DMS79 (cell line): ENCODE data around the gene GAREM2.

Experiments used
- DNase-seq: peaks from one replicate; lab custom pipeline; 2025; lab: John Stamatoyannopoulos, UW

GAREM2 gene

GRCh38 chr2:26187537-26188104 is 14.7 kb downstream of the GAREM2 start:
- no peak for DNase-seq

GRCh38 chr2:26189123-26189522 is 16.2 kb downstream of the GAREM2 start:
- DNase-seq: no peak

DNA sequence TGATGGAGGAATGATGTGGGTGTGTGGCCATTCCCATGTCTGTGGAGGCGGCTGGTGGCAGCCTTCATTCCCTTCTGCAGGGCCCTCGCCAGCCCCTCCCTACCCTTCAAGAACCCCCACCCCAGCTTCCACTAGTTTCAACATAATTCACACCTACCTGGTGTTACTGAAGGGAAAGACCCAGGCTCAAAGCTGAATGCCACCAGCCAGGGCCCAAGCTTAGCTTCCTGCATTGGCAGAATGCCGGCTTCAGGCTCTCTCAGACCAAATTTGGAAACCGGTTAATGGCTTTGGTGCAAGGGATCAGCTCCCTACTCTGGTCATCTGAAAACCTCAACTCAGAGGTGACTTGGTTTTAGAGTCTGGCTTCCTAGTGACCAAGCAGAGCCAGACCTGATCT is 16.9 kb downstream of the GAREM2 start:
- no peak for DNase-seq

- no peak for DNase-seq
These were observed 17.5 kb downstream of the GAREM2 start for GRCh38 chr2:26190369-26190768.

GRCh38 chr2:26191316-26192159 is 18.6 kb downstream of the GAREM2 start:
- no peak for DNase-seq

GRCh38 chr2:26193578-26194231 is 20.8 kb downstream of the GAREM2 start:
- no peak for DNase-seq

DNA sequence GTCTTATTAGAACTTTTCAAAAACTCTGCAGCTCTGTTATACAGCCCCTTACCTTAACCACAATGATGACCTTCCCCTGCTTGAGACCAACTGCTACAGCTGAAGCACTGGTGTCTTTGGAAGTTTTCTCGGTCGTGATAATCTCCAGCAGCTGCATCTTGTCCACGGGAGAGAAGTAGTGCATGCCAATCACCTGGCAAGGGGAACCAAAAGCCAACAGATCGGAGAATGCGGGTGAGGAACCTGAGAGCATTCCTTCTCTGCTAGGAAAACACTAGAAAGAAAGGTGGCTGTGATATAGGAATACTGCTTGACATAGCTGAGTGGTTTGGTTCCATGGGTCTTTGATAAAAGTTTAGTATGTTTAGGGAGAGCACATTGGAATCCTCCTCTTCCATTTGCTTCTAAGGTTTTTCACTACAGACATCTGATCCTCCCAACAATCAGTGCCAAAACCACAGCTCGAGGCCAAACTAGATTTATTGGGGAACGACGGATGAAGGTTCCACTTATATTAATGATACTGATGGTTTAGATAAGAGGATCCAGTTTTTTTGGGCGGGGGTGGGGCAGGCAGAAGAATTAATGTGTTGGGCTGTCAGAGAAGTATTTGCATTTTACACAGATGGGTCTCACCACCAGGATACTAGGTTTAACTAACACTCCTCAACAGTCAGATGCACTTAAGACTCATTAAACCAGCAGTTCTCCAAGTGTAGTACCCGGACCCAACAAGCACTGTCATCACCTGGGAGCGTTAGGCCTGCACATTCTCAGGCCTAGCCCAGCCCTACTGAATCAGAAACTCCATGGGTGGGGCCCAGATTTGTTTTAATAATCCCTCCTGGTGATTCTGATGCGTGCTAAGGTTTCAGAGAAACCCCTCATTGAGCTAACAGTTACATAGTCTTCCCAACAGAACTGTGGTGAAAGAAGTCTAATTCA is 22.4 kb downstream of the GAREM2 start:
- DNase-seq: peak; percentile 26

- peak; percentile 64 for DNase-seq
These were observed 24.0 kb downstream of the GAREM2 start for GRCh38 chr2:26196683-26197418.

GRCh38 chr2:26197516-26197915 is 24.6 kb downstream of the GAREM2 start:
- DNase-seq: no peak

DNA sequence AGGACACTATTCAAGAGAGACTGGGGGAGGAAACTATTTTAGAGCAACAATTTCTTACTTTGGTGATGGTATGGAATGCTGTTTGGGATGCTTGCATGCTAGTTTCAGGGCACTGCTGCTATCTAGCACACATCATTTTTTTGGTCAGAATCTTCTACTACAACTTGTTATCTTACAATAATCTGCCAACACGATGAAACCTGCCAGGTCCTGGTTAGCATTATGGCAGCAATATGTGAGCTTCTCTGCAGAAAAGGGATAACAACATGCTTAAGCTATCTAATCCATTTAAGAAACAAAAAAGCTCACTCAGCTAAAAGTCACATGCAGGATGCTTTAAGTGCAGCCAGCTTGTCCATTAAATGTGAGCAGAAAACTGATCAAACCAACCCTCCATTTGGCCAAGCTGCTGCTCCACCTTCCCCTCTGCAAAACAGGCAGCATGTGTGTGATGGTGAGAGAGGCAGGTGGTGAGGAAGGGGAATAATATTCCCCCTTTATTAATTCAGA is 30.1 kb downstream of the GAREM2 start:
- no peak for DNase-seq

DNA sequence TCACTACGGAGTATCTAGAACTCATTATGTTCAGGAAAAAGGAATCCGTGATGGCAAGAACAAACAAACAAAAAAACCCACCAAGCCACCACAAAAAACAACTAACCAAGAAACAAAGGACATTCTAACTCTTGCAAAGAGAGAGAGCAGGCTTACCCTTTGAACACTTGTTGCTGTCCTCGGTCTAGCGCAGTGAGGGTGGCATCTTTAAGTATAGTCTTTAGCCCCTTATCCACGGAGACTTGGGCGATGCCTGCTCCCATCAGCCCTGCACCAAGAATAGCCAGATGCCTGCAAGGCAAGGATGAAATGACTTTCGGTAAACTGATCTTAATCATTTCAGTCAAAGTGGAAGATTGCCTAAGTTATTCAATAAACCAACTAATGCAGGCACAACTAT is 31.0 kb downstream of the GAREM2 start:
- DNase-seq: no peak

- DNase-seq: no peak
These were observed 39.1 kb downstream of the GAREM2 start for GRCh38 chr2:26212011-26212410.

- no peak for DNase-seq
These were observed 41.9 kb downstream of the GAREM2 start for GRCh38 chr2:26214759-26215158.

GRCh38 chr2:26215833-26216232 is 42.9 kb downstream of the GAREM2 start:
- no peak for DNase-seq

DNA sequence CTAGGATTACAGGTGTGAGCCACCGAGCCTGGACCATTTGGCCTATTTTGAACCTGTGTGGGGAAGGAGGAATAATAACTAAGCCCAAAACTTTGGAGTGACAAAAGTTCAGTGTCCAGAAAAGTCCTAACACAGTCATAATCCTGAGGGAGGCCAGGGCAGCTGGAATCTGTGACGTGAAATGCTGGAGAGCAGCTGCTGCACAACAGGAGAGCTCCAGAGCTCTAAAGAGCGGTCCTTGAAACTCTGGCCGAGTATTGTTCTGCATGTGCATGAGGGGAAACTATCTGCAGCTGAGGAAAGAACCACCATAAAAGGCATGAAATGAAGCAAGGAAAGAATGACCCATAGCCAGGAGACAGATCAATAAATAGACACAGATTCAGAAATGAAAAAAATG is 43.7 kb downstream of the GAREM2 start:
- DNase-seq: no peak

- no peak for DNase-seq
These were observed 44.8 kb downstream of the GAREM2 start for GRCh38 chr2:26217720-26218119.

DNA sequence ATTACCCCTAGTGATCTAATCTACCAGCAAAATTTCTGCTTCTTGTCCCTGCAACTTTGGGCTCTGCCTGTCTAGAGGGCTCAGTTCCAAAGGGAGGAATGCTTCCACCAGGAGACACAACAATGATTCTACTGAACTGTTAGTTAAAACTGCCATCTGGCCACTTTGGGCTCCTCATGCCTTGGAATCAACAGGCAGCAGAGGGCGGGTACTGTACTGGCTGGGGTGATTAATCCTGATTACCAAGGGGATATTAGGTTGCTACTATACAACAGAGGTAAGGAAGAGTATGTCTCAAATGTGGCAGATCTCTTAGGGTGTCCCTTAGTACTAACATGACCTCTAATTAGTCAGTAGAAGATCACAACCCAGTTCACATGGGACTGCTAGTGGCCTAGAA is 50.1 kb downstream of the GAREM2 start:
- no peak for DNase-seq

DNA sequence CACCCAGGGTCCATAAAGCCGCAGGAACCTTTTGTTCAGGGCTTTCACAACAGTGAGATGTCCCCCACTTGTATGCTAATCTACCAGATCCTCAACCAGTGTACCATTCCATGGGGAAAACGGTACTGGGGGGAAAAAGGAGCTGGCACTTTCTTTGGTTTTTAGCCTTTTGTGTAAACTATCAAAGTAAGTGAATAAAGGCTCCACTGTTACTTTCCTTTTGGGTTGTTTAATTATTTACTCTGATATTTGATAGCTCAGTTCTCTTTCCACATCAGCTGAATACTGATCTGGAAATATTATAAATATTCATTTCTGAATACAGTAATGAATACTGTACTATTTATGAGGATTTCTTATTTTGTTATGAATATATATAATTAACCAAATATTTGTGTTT is 51.2 kb downstream of the GAREM2 start:
- no peak for DNase-seq

- no peak for DNase-seq
These were observed 56.7 kb downstream of the GAREM2 start for GRCh38 chr2:26229595-26229994.

DNA sequence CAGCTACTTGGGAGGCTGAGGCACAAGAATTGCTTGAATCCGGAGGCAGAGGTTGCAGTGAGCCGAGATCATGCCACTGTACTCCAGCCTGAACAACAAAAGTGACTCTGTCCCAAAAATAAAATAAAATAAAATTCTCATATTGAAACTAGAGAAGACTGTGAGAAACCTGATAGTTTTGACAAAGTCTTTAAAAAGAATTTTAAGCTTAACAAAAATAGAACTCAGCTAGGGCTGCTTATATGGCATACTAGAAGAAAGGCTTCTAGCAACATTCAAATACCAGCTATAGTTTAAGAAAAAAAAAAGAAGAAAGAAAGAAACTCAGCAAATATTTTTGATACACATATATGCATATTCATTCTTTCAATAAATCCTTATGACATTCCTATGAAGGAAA is 57.9 kb downstream of the GAREM2 start:
- no peak for DNase-seq

DNA sequence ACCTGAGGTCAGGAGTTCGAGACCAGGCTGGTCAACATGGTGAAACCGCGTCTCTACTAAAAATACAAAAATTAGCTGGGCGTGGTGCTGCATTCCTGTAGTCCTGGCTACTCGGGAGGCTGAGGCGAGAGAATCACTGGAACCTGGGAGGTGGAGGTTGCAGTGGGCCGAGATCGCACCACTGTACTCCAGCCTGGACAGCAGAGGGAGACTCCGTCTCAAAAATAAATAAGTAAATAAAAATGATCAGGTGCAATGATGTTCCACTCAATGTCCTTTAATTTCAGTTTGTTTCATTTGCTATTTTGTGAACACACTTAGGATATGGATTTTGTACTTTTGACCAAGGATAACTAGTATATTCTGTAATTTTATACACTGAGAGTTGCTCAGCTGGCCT is 62.2 kb downstream of the GAREM2 start:
- no peak for DNase-seq
